Tibial artery (tissue), 4 donors: ENCODE measurements around the gene IRF3.
A peak's percentile ranks its signal among the peaks of the same experiment; 100 is the strongest.

Experiments used
- DNase-seq, 2 donors: peaks; one replicate each; pipeline ENCODE4 v3.0.0-alpha.2; 2019
- H3K27ac ChIP-seq, 2 donors: fragments of 200-600 bp; sonication (generic) in 1 of 2; 1 replicate in 1 of 2; 2 replicates in 1 of 2; pipeline ENCODE4 v1.5.1; 2018 to 2019; ENCODE audit warnings: mild to moderate bottlenecking in 1 of 2
- H3K27me3 ChIP-seq, 2 donors: fragments of 200-600 bp; sonication (generic) in 1 of 2; one replicate each; pipeline versions ENCODE4 v1.5.1 to v1.6.0; 2016 to 2019
- H3K36me3 ChIP-seq, 3 donors: fragments of 200-600 bp; sonication (generic) in 2 of 3; one replicate each; pipeline ENCODE4 v1.5.1; 2016 to 2019; ENCODE audit warnings: mild to moderate bottlenecking in 2 of 3
- H3K4me1 ChIP-seq, 4 donors: fragments of 200-600 bp; sonication (generic) in 2 of 4; 1 replicate in 3 of 4; 2 replicates in 1 of 4; pipeline ENCODE4 v1.5.1; 2016 to 2019
- H3K4me3 ChIP-seq, 2 donors: fragments of 200-600 bp; sonication (generic) in 1 of 2; 1 replicate in 1 of 2; 2 replicates in 1 of 2; pipeline ENCODE4 v1.5.1; 2018 to 2019; ENCODE audit warnings: mild to moderate bottlenecking in 2 of 2
- H3K9me3 ChIP-seq, 3 donors: fragments of 200-600 bp; sonication (generic) in 1 of 3; one replicate each; pipeline ENCODE4 v1.5.1; 2016 to 2019
- CTCF ChIP-seq, 2 experiments: fragments of 200-600 bp in 1 of 2; fragments of 450-650 bp in 1 of 2; IDR thresholded peaks; one replicate each; pipeline ENCODE4 v1.5.1; 2017 to 2019; ENCODE audit warnings: antibody characterized with exemption in 2 of 2, mild to moderate bottlenecking in 1 of 2, moderate library complexity in 1 of 2
- intact Hi-C: fragments of 100-400 bp; cut with DNase I; formaldehyde crosslinking; loops from one replicate; pipeline ENCODE4 v1.15.0; 2023; ENCODE audit warnings: low total_unique reads

Gene IRF3

GRCh38 chr19:49640113-49640898, 25.4 kb downstream of the IRF3 start, which contains the start of gene RRAS:
RRAS (minus strand) TSS chr19:49640143; CDS start chr19:49640098, 45 bp downstream.
- DNase-seq, result peak; percentile 100
- Histone ChIP-seq H3K27me3 (no peaks in the 10 kb centered on the region), H3K9me3 (no peaks in the 10 kb centered on the region), H3K4me1 (peaks cover 5 to 59% (median 40%) of the 10 kb centered on the region in 4 donors), H3K4me3 (peak within 1 kb of the TSS; percentile 92 to 99), H3K27ac (peak within 1 kb of the TSS; percentile 93 to 97), H3K36me3 (peaks cover 8 to 23% (median 16%) of the 10 kb centered on the region in 3 donors)
- no peak for TF ChIP-seq CTCF (IDR thresholded peaks at IDR 0.05)
- intact Hi-C loops, result no loop called here

DNA sequence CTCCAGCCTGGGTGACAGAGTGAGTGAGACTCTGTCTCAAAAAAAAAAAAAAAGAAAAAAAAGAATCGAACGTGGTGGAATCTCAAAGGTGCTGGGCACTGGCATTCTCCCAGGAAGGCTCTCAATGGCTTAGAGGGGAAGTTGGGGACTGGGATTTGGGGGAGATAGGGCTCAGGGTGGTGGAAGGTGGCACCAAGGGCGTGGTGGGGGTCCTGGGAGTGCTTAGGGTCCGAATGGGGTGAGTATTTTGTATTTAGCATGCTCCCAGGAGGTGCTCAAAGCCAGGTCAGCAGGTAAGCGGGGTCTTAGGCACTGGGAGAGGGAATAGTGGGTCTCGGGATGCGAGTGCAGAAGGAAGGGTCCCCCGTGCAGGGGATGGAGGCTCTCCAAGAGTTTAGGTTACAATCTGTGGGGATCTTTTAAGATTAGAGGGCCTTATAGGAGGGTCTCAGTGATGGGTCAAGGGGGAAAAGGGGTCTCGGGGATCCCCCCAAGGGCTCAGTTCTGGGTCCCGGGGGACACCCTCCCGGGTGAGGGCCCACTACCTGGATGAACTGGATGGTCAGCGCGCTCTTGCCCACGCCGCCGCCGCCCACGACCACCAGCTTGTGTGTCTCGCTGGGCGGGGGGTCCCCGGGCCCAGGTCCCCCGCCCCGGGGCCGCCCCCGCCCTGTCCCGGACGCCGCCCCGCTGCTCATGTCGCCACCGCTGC, 26.1 kb downstream of the IRF3 start:
- TF ChIP-seq CTCF (IDR thresholded peaks at IDR 0.05), result no peak
- H3K4me1 ChIP-seq, result peaks cover 5 to 53% (median 33%) of the 10 kb centered on the region in 4 donors

DNA sequence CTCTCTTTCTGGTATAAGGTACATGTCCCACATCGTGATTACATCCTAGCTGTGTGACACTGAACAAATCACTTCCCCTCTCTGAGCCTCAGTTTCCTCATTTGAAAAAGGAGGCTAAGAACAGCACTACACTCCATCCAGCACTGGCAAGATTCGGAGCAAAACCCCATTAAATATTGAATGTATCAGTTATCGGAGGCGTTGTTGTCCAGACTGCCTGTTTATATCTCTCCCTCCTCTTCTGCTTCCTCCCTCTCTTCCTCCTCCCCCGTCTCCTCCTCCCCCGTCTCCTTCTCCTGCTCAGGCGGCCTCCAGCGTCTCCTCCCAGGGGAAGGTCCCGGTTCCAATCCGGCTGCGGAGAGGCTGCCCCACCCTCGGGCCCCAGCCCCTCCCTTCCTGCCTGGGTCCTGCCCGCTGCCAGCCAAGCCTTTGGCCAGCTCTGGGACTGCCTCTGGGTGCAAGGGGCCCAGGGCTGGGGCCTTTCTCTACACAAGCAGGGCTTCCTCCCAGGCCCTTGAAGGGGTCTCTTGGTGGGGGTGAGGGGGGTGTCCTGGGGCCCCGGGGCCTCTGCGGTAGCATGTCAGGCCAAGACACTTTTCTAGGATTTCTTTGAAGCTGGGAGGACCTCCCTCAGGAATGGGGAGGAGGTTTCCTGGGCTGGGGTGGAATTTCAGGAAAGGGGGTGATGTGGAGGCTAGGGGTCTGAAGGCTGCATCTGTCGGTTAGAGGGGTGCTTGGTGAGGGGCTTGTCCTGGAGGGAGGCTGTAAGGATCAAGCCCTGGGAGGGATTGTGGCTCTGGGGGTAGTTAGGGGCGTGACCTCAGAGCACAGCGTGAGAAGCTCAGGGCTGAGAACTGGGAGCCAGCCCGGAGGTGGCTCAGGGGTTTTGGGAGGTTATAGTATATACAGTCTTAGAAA, 27.6 kb downstream of the IRF3 start:
- Histone ChIP-seq H3K4me1 (peaks cover 0 to 44% (median 22%) of the 10 kb centered on the region in 4 donors), H3K9me3 (no peaks in the 10 kb centered on the region), H3K27ac (peak overlapping the region; percentile 93 to 97), H3K4me3 (peak overlapping the region; percentile 92 to 99), H3K27me3 (no peaks in the 10 kb centered on the region), H3K36me3 (peaks cover 12 to 25% (median 22%) of the 10 kb centered on the region in 3 donors)
- intact Hi-C loops, result loop anchor here (2.0 kb wide), 1 partner anchor 45 kb away; no protein-coding TSS in a partner anchor
- no peak for TF ChIP-seq CTCF (IDR thresholded peaks at IDR 0.05)
- DNase-seq, result peak; percentile 94 to 98

More for the DNA sequence above, 26.1 kb downstream of the IRF3 start:
- H3K9me3 ChIP-seq, result no peaks in the 10 kb centered on the region
- peak overlapping the region; percentile 92 to 99 for H3K4me3 ChIP-seq
- intact Hi-C loops, result no loop called here
- DNase-seq, result peak in 1 of 2 donors; percentile 42
- H3K27ac ChIP-seq, result peak overlapping the region; percentile 93 to 97
- no peaks in the 10 kb centered on the region for H3K27me3 ChIP-seq
- peaks cover 12 to 24% (median 22%) of the 10 kb centered on the region in 3 donors for H3K36me3 ChIP-seq

DNA sequence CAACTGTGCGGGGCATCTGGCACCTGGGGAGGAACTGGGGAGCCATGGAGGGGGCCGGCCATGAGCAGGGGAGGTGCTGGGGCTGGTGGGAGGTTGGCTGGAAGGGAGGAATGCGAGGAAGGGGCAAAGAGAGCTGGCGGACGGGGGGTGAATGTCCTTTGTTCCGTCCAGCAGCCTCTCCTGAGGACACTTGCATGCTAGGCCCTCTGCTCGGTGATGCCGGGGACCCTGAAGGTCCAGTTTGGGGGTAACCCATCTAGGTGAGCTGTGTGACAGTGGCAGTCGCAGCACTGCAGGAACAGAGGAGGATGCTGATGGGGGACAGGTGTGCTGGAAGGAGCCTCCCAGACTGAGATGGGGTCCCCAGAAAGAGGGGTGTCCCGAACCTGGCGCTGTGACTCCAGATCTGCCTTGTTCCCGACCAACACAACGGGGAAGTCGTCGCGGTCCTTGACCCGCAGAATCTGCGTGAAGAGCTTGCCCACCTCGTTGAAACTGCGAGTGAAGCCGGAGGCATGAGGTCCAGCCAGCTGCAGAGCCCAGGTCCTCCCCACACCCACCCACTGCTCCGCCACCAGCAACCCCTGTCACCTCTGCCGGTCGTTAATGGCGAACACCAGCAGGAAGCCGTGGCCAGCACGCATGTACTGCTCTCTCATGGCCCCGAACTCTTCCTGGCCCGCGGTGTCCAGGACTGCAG, 29.3 kb downstream of the IRF3 start:
- no peak for TF ChIP-seq CTCF (IDR thresholded peaks at IDR 0.05)
- no peaks in the 10 kb centered on the region for H3K9me3 ChIP-seq
- no peaks in the 10 kb centered on the region for H3K27me3 ChIP-seq
- H3K4me3 ChIP-seq, result no peak overlapping the region
- peak overlapping the region; percentile 18 to 38 for H3K27ac ChIP-seq
- peaks cover 0 to 38% (median 18%) of the 10 kb centered on the region in 4 donors for H3K4me1 ChIP-seq
- no peak for DNase-seq
- H3K36me3 ChIP-seq, result peaks cover 12 to 25% (median 22%) of the 10 kb centered on the region in 3 donors
- intact Hi-C loops, result loop anchor here (2.0 kb wide), 1 partner anchor 44 kb away; no protein-coding TSS in a partner anchor
